ENCODE data around the gene MRM1.
A peak's percentile ranks its signal among the peaks of the same experiment; 100 is the strongest.

- TF ChIP-seq CTCF (conservative IDR thresholded peaks at IDR 0.05 in 1 of 2, IDR thresholded peaks at IDR 0.05 in 1 of 2; ENCODE audit: low read depth in 1 of 2, low read length in 2 of 2) (peak in 1 of 2 donors; percentile 17), EZH2 (IDR thresholded peaks at IDR 0.05; ENCODE audit: low read length, missing control alignments) (no peak)
Measured at GRCh38 chr17:36657763-36658490, 56.5 kb downstream of the MRM1 start.

Measured in fibroblast of lung (primary cell).